AML-193 (cell line): ENCODE results near the gene ITGA11.
A peak's percentile ranks its signal among the peaks of the same experiment; 100 is the strongest.

Experiments used
- DNase-seq, 2 experiments: peaks; one replicate each; lab custom pipeline; 2025; lab: John Stamatoyannopoulos, UW

Gene ITGA11

GRCh38 chr15:68265081-68265480, 166.9 kb downstream of the ITGA11 start:
- no peak for DNase-seq

- DNase-seq, result no peak
These were observed 167.7 kb downstream of the ITGA11 start for GRCh38 chr15:68264282-68264681.

GRCh38 chr15:68262514-68263356, 169.2 kb downstream of the ITGA11 start:
- DNase-seq, result no peak

DNA sequence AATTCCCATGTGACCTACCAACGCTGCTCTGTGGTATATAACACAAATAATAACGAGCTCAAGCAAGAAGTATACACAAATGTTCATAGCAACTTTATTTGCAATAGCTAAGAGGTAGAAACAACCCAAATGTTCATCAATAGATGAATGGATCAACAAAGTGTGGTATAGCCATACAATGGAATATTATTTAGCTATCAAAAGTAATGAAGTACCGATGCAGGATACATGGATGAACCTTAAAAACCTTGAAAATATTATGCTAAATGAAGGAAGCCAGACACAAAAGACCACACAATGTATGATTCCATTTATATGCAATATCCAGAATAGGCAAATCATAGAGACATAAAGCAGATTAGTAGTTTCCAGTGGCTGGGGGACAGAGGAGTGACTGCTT, 170.0 kb downstream of the ITGA11 start:
- no peak for DNase-seq

- no peak for DNase-seq
These were observed 170.7 kb downstream of the ITGA11 start for GRCh38 chr15:68261241-68261640.

GRCh38 chr15:68259883-68260282, 172.1 kb downstream of the ITGA11 start:
- DNase-seq, result no peak

DNA sequence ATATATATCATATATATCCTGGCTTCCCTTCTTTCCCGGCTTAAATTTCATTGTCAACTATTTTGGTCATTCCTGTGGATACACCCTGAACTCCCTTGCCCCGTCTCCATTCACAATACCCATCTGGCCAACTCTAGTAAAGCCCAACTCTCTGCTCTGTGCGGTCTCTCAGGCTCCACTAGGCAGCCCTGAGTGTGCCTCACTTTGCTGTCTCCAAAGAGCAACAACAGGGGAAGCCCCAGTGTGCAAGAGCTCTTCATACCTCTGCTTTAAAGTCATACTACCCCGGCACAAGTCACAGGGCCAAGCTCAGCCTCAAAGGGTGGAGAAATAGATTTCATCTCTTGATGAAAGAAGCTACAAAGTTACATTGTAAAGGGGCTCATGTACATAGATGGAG, 173.3 kb downstream of the ITGA11 start:
- DNase-seq, result no peak

DNA sequence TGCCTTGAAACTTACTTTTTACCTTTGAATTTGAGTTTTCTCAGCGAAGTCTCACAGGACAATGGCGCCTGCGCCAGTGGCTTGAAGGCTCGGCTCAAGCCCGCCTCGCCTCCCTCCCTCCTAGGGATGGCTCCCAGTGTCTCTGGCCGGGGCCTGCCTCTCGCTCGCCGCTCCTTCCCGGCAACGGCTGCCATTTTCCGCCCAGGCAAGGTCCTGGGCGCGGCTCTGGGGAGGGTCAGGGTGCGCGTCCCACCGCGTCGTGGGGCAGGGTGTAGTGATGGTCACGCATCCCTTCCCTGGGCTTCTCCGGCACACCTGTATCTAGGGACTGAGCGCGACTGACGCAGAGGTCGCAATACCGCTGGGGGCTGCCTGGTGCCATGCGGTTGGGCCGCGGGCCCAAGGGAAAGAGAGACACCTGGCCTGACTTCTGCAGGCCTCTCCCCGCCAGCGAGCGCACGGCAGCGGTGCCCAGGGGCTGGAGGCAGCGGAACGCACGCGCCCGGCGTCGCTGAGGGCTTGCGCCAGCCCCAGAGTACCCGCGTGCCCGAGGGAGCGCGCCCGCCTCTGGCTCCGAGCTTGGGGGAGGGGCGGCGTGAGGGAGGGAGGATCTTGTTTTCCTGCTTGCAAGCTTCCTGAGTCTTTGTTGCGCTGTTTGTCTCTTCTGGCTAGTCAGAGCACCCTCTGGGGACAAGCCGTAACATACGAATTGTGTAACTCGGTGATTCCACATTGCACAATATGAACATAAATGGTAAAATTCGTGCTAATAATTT, 175.1 kb downstream of the ITGA11 start:
- no peak for DNase-seq

DNA sequence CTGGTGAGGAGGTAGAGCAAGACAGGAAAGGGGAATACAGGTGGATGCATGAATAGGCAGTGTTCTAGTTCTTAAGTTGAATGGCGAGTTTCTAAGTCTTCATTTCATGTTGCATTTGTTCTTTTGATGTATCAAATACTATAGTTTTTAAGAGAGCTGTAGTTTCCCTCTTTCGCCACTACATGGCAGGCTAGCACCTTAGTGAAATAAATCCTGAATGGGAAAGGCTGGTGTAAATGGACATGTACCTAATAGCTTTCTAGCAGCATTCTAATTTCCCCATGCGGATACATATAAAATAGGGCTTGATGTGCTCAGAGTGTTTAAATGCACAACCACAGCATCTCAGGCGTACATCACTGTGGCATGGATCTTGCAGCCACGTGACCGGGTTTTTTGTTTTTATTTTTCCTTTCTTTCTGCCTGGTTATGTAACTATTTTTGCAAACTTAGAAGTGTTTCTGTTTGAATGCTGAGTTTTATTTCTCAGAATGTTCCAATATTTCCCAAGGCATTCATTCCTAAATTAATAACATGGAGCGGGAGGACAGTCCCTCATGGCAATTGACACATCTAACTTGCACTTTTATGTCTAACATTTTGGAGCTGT, 178.9 kb downstream of the ITGA11 start:
- peak; percentile 78 to 79 for DNase-seq

- peak; percentile 5 to 15 for DNase-seq
These were observed 182.8 kb downstream of the ITGA11 start for GRCh38 chr15:68249058-68249713.
